NCI-H2107 treated with DMSO at 0.1 percent for 48 hours (cell line): Measurements from ENCODE around the gene RAB43.
"Not testable (repeated sequence)": the region's sequence is repeated elsewhere in the genome, so short reads cannot be mapped to it uniquely, and the experiment has no call there.

Experiments used
- DNase-seq: peaks from one replicate; lab custom pipeline; 2025; ENCODE audit not compliant: unreplicated experiment; lab: John Stamatoyannopoulos, UW

Gene RAB43

GRCh38 chr3:129122412-129123011 lies 908 bp upstream of the RAB43 start:
- DNase-seq, result no peak

- no peak for DNase-seq
These were observed 400 bp downstream of the RAB43 start for GRCh38 chr3:129121016-129121791.

GRCh38 chr3:129120254-129121004 lies 1.2 kb downstream of the RAB43 start:
- DNase-seq, result peak; percentile 27

GRCh38 chr3:129119365-129120100 lies 2.1 kb downstream of the RAB43 start:
- DNase-seq, result no peak

GRCh38 chr3:129118745-129119144 lies 2.9 kb downstream of the RAB43 start:
- no peak for DNase-seq

- no peak for DNase-seq
These were observed 4.5 kb downstream of the RAB43 start for GRCh38 chr3:129117134-129117533.

GRCh38 chr3:129116482-129116946 lies 5.1 kb downstream of the RAB43 start:
- no peak for DNase-seq

GRCh38 chr3:129114455-129114854 lies 7.1 kb downstream of the RAB43 start:
- DNase-seq, result no peak

GRCh38 chr3:129112308-129113052 lies 9.1 kb downstream of the RAB43 start:
- DNase-seq, result no peak

GRCh38 chr3:129111076-129111780 lies 10.4 kb downstream of the RAB43 start:
- not testable (repeated sequence) for DNase-seq

- no peak for DNase-seq
These were observed 13.8 kb downstream of the RAB43 start for GRCh38 chr3:129107793-129108192.

GRCh38 chr3:129106866-129107565 lies 14.6 kb downstream of the RAB43 start:
- no peak for DNase-seq

GRCh38 chr3:129106320-129106719 lies 15.3 kb downstream of the RAB43 start:
- DNase-seq, result no peak

GRCh38 chr3:129105862-129106261 lies 15.7 kb downstream of the RAB43 start:
- no peak for DNase-seq

GRCh38 chr3:129104498-129105079 lies 17.0 kb downstream of the RAB43 start:
- no peak for DNase-seq

- no peak for DNase-seq
These were observed 17.6 kb downstream of the RAB43 start for GRCh38 chr3:129104051-129104450.

GRCh38 chr3:129103296-129103695 lies 18.3 kb downstream of the RAB43 start:
- no peak for DNase-seq

GRCh38 chr3:129101370-129102138 lies 20.1 kb downstream of the RAB43 start:
- DNase-seq, result no peak
